Ovary (tissue), 9 donors: ENCODE results near the gene WNT9A. TPM values are rescaled to one million over a fixed set of nuclear protein-coding genes. Genes with fewer than 3 reads are reported as not detected.

Source experiments
- DNase-seq, 5 donors: peaks; one replicate each; pipeline ENCODE4 v3.0.0-alpha.2; 2019 to 2020
- H3K27ac ChIP-seq, 2 donors: fragments of 200-600 bp; one replicate each; pipeline versions ENCODE4 v1.5.1 to v1.8.0; 2019 to 2022
- H3K27me3 ChIP-seq: fragments of 200-600 bp; one replicate; pipeline ENCODE4 v1.8.0; 2022
- H3K36me3 ChIP-seq: fragments of 200-600 bp; sonication (generic); one replicate; pipeline ENCODE4 v1.5.1; 2019
- H3K4me1 ChIP-seq: one replicate; pipeline ENCODE4 v1.8.1; 2013; ENCODE audit warnings: mild to moderate bottlenecking, moderate library complexity; ENCODE audit not compliant: insufficient read depth
- H3K4me3 ChIP-seq: fragments of 200-600 bp; sonication (generic); one replicate; pipeline ENCODE4 v1.5.1; 2017
- H3K9me3 ChIP-seq, 2 donors: fragments of 200-600 bp in 1 of 2; sonication (generic) in 1 of 2; one replicate each; pipeline versions ENCODE4 v1.5.1 to v1.8.1; 2013 to 2019; ENCODE audit warnings: mild to moderate bottlenecking in 1 of 2, moderate library complexity in 1 of 2
- CTCF ChIP-seq, 3 donors: fragments of 450-650 bp in 2 of 3; fragments of 200-600 bp in 1 of 3; IDR thresholded peaks; one replicate each; pipeline versions ENCODE4 v1.5.1 to v1.8.0; 2016 to 2022; ENCODE audit warnings: antibody characterized with exemption in 3 of 3, mild to moderate bottlenecking in 1 of 3
- EP300 ChIP-seq: sonication (generic); formaldehyde crosslinking; IDR thresholded peaks from one replicate; pipeline ENCODE4 v1.6.1; 2017; ENCODE audit warnings: antibody characterized with exemption
- POLR2A ChIP-seq: fragments of 450-650 bp; IDR thresholded peaks from one replicate; pipeline ENCODE4 v1.6.1; 2017; ENCODE audit warnings: antibody characterized with exemption, mild to moderate bottlenecking, moderate library complexity
- WGBS, 3 donors: extraction: QIAGEN DNeasy Blood & Tissue Kit in 1 of 3; methylation state at CpG; one replicate each; pipeline versions ENCODE4 v1.1.5 to v1.1.7; 2013 to 2017; 5-methylcytosine and 5-hydroxymethylcytosine counted together
- intact Hi-C, 4 donors: fragments of 100-400 bp; cut with DNase I; formaldehyde crosslinking; loops; one replicate each; pipeline versions ENCODE4 v1.11.0 to v1.15.1; 2022 to 2023
- polyA plus RNA-seq, 2 donors: library from polyadenylated mRNA; stranded (reverse); fragments of 200-250 nt in 1 of 2; fragments of 350-450 nt in 1 of 2; fragmentation: Illumina TruSeq in 1 of 2; extraction: RNeasy Lipid Tissue Mini Kit (QIAGEN cat#74804) in 1 of 2; gene quantifications; one replicate each; pipeline ENCODE4 v1.2.3, GENCODE V29; 2013 to 2014
- total RNA-seq, 7 donors: library from RNA; depleted of rRNA in 2 of 7; stranded (reverse); fragments of >200 nt in 2 of 7; fragmentation: NEBNext Ultra II Directional in 3 of 7; extraction: Animal tissue kit (Norgen Biotek cat#: 25700) in 3 of 7; gene quantifications; one replicate each; pipeline versions ENCODE4 v1.1.0 to v1.2.4, GENCODE V29; 2016 to 2023
- donor health status: DM: no; HTN: no; CAD: no; lungs with moderate emphysema.
- donor health status: DM: no; HTN: no; CAD: no.
- donor health status: Bipolar disorder and iron deficiency.
- donor health status: DM: yes; HTN: yes; CAD: no.
- donor health status: DM: no; HTN: no; CAD: no.
- donor health status: DM: yes; HTN: yes; CAD: no.

Gene WNT9A
- total and polyA plus RNA-seq, 9 donors, result 1.1 to 15.9 (median 9.8) TPM

- Histone ChIP-seq H3K9me3 (no peaks in the 10 kb centered on the region), H3K27me3 (no peaks in the 10 kb centered on the region), H3K27ac (no peak overlapping the region), H3K4me3 (no peak overlapping the region), H3K4me1 (no peaks in the 10 kb centered on the region), H3K36me3 (no peaks in the 10 kb centered on the region)
- no peak for DNase-seq
- 19 to 30% (median 27%) methylated on average over 4 of the region's 4 CpGs for WGBS, 3 donors
- no peak for TF ChIP-seq POLR2A
- TF ChIP-seq CTCF (IDR thresholded peaks at IDR 0.05), result no peak
- TF ChIP-seq EP300, result no peak
- intact Hi-C loops, result loop anchor here in 1 of 4 donors (5.0 kb wide), 1 partner anchor 472 kb away; no protein-coding TSS in a partner anchor
These were observed 6.6 kb upstream of the WNT9A start for GRCh38 chr1:227954163-227954850.

DNA sequence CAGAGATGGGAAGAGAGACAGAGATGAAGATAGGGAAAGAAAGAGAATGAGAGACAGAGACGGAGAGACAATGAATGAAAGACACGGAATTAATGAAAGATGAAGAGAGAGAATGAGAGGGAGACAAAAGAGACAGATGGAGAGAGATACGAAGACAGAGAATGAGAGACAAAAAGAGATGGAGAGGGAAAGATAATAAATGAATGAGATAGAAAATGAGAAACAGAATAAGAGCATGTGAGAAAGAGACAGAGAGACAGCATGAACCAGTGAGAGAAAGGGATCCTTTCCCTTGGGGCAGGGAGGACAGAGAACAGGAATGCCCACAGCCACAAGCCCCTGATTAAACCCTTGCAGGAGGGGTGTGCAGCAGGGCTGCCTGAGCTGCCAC lies 5.3 kb upstream of the WNT9A start:
- no peak overlapping the region for H3K27ac ChIP-seq
- H3K27me3 ChIP-seq, result no peaks in the 10 kb centered on the region
- intact Hi-C loops, result loop anchor here in 2 of 4 donors (2.0 to 5.0 kb wide), 2 partner anchors 116 to 471 kb away; no protein-coding TSS in a partner anchor
- H3K4me1 ChIP-seq, result peaks cover 3% of the 10 kb centered on the region
- no peaks in the 10 kb centered on the region for H3K36me3 ChIP-seq
- H3K4me3 ChIP-seq, result no peak overlapping the region
- 72 to 79% (median 75%) methylated on average over 3 of the region's 3 CpGs for WGBS, 3 donors
- no peak for DNase-seq
- TF ChIP-seq EP300, result no peak
- TF ChIP-seq POLR2A, result no peak
- TF ChIP-seq CTCF (IDR thresholded peaks at IDR 0.05), result no peak
- no peaks in the 10 kb centered on the region for H3K9me3 ChIP-seq

GRCh38 chr1:227952374-227953021 lies 4.8 kb upstream of the WNT9A start:
- Histone ChIP-seq H3K9me3 (no peaks in the 10 kb centered on the region), H3K4me1 (peaks cover 3% of the 10 kb centered on the region), H3K27me3 (no peaks in the 10 kb centered on the region), H3K27ac (no peak overlapping the region), H3K4me3 (no peak overlapping the region), H3K36me3 (no peaks in the 10 kb centered on the region)
- TF ChIP-seq POLR2A (no peak), CTCF (IDR thresholded peaks at IDR 0.05) (no peak), EP300 (no peak)
- WGBS, 3 donors, result 68 to 74% (median 69%) methylated on average over 18 of the region's 18 CpGs
- no peak for DNase-seq
- intact Hi-C loops, result loop anchor here in 2 of 4 donors (2.0 to 5.0 kb wide), 2 partner anchors 116 to 470 kb away; no protein-coding TSS in a partner anchor

DNA sequence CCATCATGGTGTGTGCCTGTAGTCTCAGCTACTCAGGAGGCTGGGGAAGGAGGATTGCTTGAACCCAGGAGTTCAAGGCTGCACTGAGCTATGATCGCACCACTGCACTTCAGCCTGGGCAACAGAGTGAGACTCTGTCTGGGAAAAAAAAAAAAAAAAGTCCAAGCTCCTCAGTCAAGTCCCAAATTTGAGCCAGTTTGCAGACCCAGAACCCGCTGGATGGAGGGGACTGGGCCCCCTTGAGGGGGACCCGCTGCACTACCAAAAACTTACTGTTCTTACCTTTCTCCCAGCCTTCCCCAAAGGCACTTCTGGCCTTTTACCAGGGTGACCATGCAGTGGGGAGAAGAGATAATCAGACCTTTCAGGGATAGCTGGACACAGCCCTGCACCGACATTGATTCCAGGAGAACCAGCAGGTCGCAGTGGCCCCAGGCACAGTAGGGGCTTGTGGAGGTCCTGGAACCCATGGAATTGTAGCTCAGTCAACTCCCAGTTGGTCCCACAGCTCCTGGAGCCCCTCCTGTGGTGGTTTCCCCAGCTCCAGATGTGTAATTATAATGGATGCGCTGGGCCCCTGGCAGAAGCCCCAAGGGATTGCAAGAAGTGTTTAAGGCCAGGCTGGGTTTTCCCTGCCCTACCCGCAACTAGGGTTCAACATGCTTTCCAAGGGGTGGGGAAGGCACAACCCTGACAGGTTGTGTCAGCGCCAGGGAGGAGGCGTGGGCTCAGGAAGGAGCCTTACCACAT lies 4.1 kb upstream of the WNT9A start:
- Histone ChIP-seq H3K9me3 (no peaks in the 10 kb centered on the region), H3K27me3 (no peaks in the 10 kb centered on the region), H3K36me3 (no peaks in the 10 kb centered on the region), H3K4me1 (peaks cover 3% of the 10 kb centered on the region), H3K27ac (no peak overlapping the region), H3K4me3 (no peak overlapping the region)
- 82 to 87% (median 87%) methylated on average over 9 of the region's 9 CpGs for WGBS, 3 donors
- TF ChIP-seq EP300 (no peak), POLR2A (no peak), CTCF (IDR thresholded peaks at IDR 0.05) (no peak)
- no peak for DNase-seq
- intact Hi-C loops, result loop anchor here in 2 of 4 donors (2.0 to 5.0 kb wide), 2 partner anchors 117 to 469 kb away; no protein-coding TSS in a partner anchor
